Ovary (tissue), 9 donors: ENCODE data around the gene TRIM28. TPM values are rescaled to one million over a fixed set of nuclear protein-coding genes. Genes with fewer than 3 reads are reported as not detected.

Experiments
- DNase-seq, 5 donors: peaks; one replicate each; pipeline ENCODE4 v3.0.0-alpha.2; 2019 to 2020
- H3K27ac ChIP-seq, 2 donors: fragments of 200-600 bp; one replicate each; pipeline versions ENCODE4 v1.5.1 to v1.8.0; 2019 to 2022
- H3K27me3 ChIP-seq: fragments of 200-600 bp; one replicate; pipeline ENCODE4 v1.8.0; 2022
- H3K36me3 ChIP-seq: fragments of 200-600 bp; sonication (generic); one replicate; pipeline ENCODE4 v1.5.1; 2019
- H3K4me1 ChIP-seq: one replicate; pipeline ENCODE4 v1.8.1; 2013; ENCODE audit warnings: mild to moderate bottlenecking, moderate library complexity; ENCODE audit not compliant: insufficient read depth
- H3K4me3 ChIP-seq: fragments of 200-600 bp; sonication (generic); one replicate; pipeline ENCODE4 v1.5.1; 2017
- H3K9me3 ChIP-seq, 2 donors: fragments of 200-600 bp in 1 of 2; sonication (generic) in 1 of 2; one replicate each; pipeline versions ENCODE4 v1.5.1 to v1.8.1; 2013 to 2019; ENCODE audit warnings: mild to moderate bottlenecking in 1 of 2, moderate library complexity in 1 of 2
- EP300 ChIP-seq: sonication (generic); formaldehyde crosslinking; IDR thresholded peaks from one replicate; pipeline ENCODE4 v1.6.1; 2017; ENCODE audit warnings: antibody characterized with exemption
- POLR2A ChIP-seq: fragments of 450-650 bp; IDR thresholded peaks from one replicate; pipeline ENCODE4 v1.6.1; 2017; ENCODE audit warnings: antibody characterized with exemption, mild to moderate bottlenecking, moderate library complexity
- WGBS, 3 donors: extraction: QIAGEN DNeasy Blood & Tissue Kit in 1 of 3; methylation state at CpG; one replicate each; pipeline versions ENCODE4 v1.1.5 to v1.1.7; 2013 to 2017; 5-methylcytosine and 5-hydroxymethylcytosine counted together
- intact Hi-C, 4 donors: fragments of 100-400 bp; cut with DNase I; formaldehyde crosslinking; loops; one replicate each; pipeline versions ENCODE4 v1.11.0 to v1.15.1; 2022 to 2023
- microRNA-seq, 3 donors: library from miRNA; unstranded; fragments of <30 nt; microRNA quantifications; one replicate each; pipeline versions ENCODE4 to v1.2.0, GENCODE V29; 2019 to 2020
- polyA plus RNA-seq, 2 donors: library from polyadenylated mRNA; stranded (reverse); fragments of 200-250 nt in 1 of 2; fragments of 350-450 nt in 1 of 2; fragmentation: Illumina TruSeq in 1 of 2; extraction: RNeasy Lipid Tissue Mini Kit (QIAGEN cat#74804) in 1 of 2; gene quantifications; one replicate each; pipeline ENCODE4 v1.2.3, GENCODE V29; 2013 to 2014
- small RNA-seq: library from RNA; depleted of rRNA; stranded (forward); fragments of <200 nt; gene quantifications from one replicate; pipeline ENCODE3, GENCODE V24; 2016
- total RNA-seq, 7 donors: library from RNA; depleted of rRNA in 2 of 7; stranded (reverse); fragments of >200 nt in 2 of 7; fragmentation: NEBNext Ultra II Directional in 3 of 7; extraction: Animal tissue kit (Norgen Biotek cat#: 25700) in 3 of 7; gene quantifications; one replicate each; pipeline versions ENCODE4 v1.1.0 to v1.2.4, GENCODE V29; 2016 to 2023
- TF ChIP-seq, protein P1 (sequence below), 3 donors: fragments of 450-650 bp in 2 of 3; fragments of 200-600 bp in 1 of 3; IDR thresholded peaks; one replicate each; pipeline versions ENCODE4 v1.5.1 to v1.8.0; 2016 to 2022; ENCODE audit warnings: antibody characterized with exemption in 3 of 3, mild to moderate bottlenecking in 1 of 3
- donor health status: DM: no; HTN: no; CAD: no; lungs with moderate emphysema.
- donor health status: DM: no; HTN: no; CAD: no.
- donor health status: Bipolar disorder and iron deficiency.
- donor health status: DM: yes; HTN: yes; CAD: no.
- donor health status: DM: no; HTN: no; CAD: no.
- donor health status: DM: yes; HTN: yes; CAD: no.

The TRIM28 gene
- total and polyA plus RNA-seq, 9 donors, result 193 to 505 (median 317) TPM

DNA sequence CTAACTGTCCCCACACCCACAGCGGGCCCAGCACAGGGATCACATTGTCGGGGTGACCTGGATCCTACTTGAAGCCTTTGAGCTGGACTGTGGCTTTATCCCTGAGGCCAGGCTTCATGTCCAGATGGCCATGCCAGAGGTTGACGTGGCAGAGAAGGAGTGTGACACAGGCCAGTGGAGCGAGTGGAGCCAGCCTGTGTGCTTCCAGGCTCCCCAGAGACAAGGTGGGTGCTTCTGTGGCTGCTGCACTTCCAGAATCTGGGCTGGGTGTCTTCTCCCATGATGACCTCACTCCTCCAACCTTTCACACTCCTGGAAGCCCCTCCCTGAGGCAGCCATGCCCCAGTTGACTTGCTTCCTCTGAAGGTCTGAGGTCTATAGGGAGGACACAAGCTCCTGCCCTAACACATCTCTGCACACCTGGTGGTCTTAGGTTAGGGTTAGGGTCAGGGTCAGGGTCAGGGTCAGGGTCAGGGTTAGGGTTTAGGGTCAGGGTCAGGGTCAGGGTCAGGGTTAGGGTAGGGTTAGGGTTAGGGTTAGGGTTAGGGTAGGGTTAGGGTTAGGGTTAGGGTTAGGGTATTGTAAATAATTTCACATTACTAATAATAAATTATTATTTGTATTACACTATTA lies 42.4 kb downstream of the TRIM28 start:
- Histone ChIP-seq H3K36me3 (no peaks in the 10 kb centered on the region), H3K27me3 (no peaks in the 10 kb centered on the region), H3K9me3 (no peaks in the 10 kb centered on the region), H3K27ac (no peak overlapping the region), H3K4me3 (no peak overlapping the region), H3K4me1 (peaks cover under 1% of the 10 kb centered on the region)
- peak in 3 of 5 donors; percentile 17 to 33 (median 19) for DNase-seq
- intact Hi-C loops, result no loop called here
- no peak for TF ChIP-seq POLR2A
- TF ChIP-seq EP300, result no peak
- TF ChIP-seq, protein P1, sequence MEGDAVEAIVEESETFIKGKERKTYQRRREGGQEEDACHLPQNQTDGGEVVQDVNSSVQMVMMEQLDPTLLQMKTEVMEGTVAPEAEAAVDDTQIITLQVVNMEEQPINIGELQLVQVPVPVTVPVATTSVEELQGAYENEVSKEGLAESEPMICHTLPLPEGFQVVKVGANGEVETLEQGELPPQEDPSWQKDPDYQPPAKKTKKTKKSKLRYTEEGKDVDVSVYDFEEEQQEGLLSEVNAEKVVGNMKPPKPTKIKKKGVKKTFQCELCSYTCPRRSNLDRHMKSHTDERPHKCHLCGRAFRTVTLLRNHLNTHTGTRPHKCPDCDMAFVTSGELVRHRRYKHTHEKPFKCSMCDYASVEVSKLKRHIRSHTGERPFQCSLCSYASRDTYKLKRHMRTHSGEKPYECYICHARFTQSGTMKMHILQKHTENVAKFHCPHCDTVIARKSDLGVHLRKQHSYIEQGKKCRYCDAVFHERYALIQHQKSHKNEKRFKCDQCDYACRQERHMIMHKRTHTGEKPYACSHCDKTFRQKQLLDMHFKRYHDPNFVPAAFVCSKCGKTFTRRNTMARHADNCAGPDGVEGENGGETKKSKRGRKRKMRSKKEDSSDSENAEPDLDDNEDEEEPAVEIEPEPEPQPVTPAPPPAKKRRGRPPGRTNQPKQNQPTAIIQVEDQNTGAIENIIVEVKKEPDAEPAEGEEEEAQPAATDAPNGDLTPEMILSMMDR (IDR thresholded peaks at IDR 0.05), result no peak
- WGBS, 3 donors, result 96 to 100% (median 98%) methylated on average over 4 of the region's 4 CpGs

Small RNAs within 50 kb of the gene (microRNA-seq; reads per million reads assigned to microRNA genes)
- gene MIR6807, result 0 to 0.79 (median 0.18) reads per million in 3 donors

Small RNAs within 50 kb of the gene (small RNA-seq; reads per million reads assigned to genes)
- gene MIR6807 (not detected), gene RN7SL525P (not detected)

Other genes with a start within 250 kb of the TRIM28 start
- 10 to 100 TPM; 26.9 to 37.6 (median 29.9) TPM for gene ERVK3-1, start 238.7 kb upstream of the TRIM28 start, total RNA-seq
- 10 to 100 TPM; 27.4 to 52.5 TPM for gene ERVK3-1, start 238.7 kb upstream of the TRIM28 start, polyA plus RNA-seq
- gene ZSCAN22, start 217.1 kb upstream of the TRIM28 start, total RNA-seq, result 1 to 10 TPM; 2.2 to 6.1 (median 4.5) TPM
- gene ZSCAN22, start 217.1 kb upstream of the TRIM28 start, polyA plus RNA-seq, result 1 to 10 TPM; 1.1 to 2.3 TPM
- gene A1BG, start 190.6 kb upstream of the TRIM28 start, total RNA-seq, result 10 to 100 TPM in 2 of 7 donors, 1 to 10 TPM in 5; 2.6 to 32.4 (median 4.8) TPM
- gene A1BG, start 190.6 kb upstream of the TRIM28 start, polyA plus RNA-seq, result 10 to 100 TPM in 1 of 2 donors, under 1 TPM in 1; 0.38 to 11.8 TPM
- 1 to 10 TPM; 2.5 to 6.5 (median 3.4) TPM for gene ZNF497, start 181.3 kb upstream of the TRIM28 start, total RNA-seq
- 1 to 10 TPM in 1 of 2 donors, under 1 TPM in 1; 0.30 to 2.2 TPM for gene ZNF497, start 181.3 kb upstream of the TRIM28 start, polyA plus RNA-seq
- 1 to 10 TPM; 1.4 to 3.2 (median 2.7) TPM for gene ZNF837, start 163.0 kb upstream of the TRIM28 start, total RNA-seq
- 1 to 10 TPM in 1 of 2 donors, not detected in 1; 2.3 TPM for gene ZNF837, start 163.0 kb upstream of the TRIM28 start, polyA plus RNA-seq
- gene RPS5, start 156.8 kb upstream of the TRIM28 start, total RNA-seq, result 1,000 to 10,000 TPM; 1,875 to 5,180 (median 2,346) TPM
- 1,000 to 10,000 TPM in 1 of 2 donors, 100 to 1,000 TPM in 1; 715 to 3,775 TPM for gene RPS5, start 156.8 kb upstream of the TRIM28 start, polyA plus RNA-seq
- not detected for gene RNF225, start 148.4 kb upstream of the TRIM28 start, total RNA-seq
- not detected for gene RNF225, start 148.4 kb upstream of the TRIM28 start, polyA plus RNA-seq
- gene ZNF584, start 135.4 kb upstream of the TRIM28 start, total RNA-seq, result 10 to 100 TPM; 12.6 to 24.3 (median 22.0) TPM
- 10 to 100 TPM; 11.0 to 12.0 TPM for gene ZNF584, start 135.4 kb upstream of the TRIM28 start, polyA plus RNA-seq
- gene ZNF132, start 103.9 kb upstream of the TRIM28 start, total RNA-seq, result 10 to 100 TPM in 2 of 7 donors, 1 to 10 TPM in 5; 6.2 to 12.5 (median 8.6) TPM
- 1 to 10 TPM; 3.3 to 5.9 TPM for gene ZNF132, start 103.9 kb upstream of the TRIM28 start, polyA plus RNA-seq
- gene ZNF324B, start 92.4 kb upstream of the TRIM28 start, total RNA-seq, result 10 to 100 TPM in 1 of 7 donors, 1 to 10 TPM in 6; 4.7 to 11.4 (median 8.5) TPM
- 1 to 10 TPM; 4.2 to 4.7 TPM for gene ZNF324B, start 92.4 kb upstream of the TRIM28 start, polyA plus RNA-seq
- gene ZNF324, start 77.0 kb upstream of the TRIM28 start, total RNA-seq, result 10 to 100 TPM; 14.2 to 20.2 (median 18.6) TPM
- gene ZNF324, start 77.0 kb upstream of the TRIM28 start, polyA plus RNA-seq, result 1 to 10 TPM; 3.9 to 8.7 TPM
- 10 to 100 TPM; 16.2 to 20.9 (median 18.6) TPM for gene ZNF446, start 67.7 kb upstream of the TRIM28 start, total RNA-seq
- 10 to 100 TPM in 1 of 2 donors, 1 to 10 TPM in 1; 1.9 to 24.9 TPM for gene ZNF446, start 67.7 kb upstream of the TRIM28 start, polyA plus RNA-seq
- gene SLC27A5, start 32.1 kb upstream of the TRIM28 start, total RNA-seq, result 10 to 100 TPM in 4 of 7 donors, 1 to 10 TPM in 3; 6.5 to 14.8 (median 11.1) TPM
- 10 to 100 TPM in 1 of 2 donors, under 1 TPM in 1; 0.70 to 14.2 TPM for gene SLC27A5, start 32.1 kb upstream of the TRIM28 start, polyA plus RNA-seq
- 10 to 100 TPM in 5 of 7 donors, 1 to 10 TPM in 2; 8.1 to 23.3 (median 17.3) TPM for gene ZBTB45, start 24.3 kb upstream of the TRIM28 start, total RNA-seq
- gene ZBTB45, start 24.3 kb upstream of the TRIM28 start, polyA plus RNA-seq, result 10 to 100 TPM in 1 of 2 donors, 1 to 10 TPM in 1; 1.1 to 11.6 TPM
- gene CHMP2A, start 11.0 kb downstream of the TRIM28 start, total RNA-seq, result 100 to 1,000 TPM in 2 of 7 donors, 10 to 100 TPM in 5; 54.2 to 105 (median 96.1) TPM
- 100 to 1,000 TPM; 137 to 143 TPM for gene CHMP2A, start 11.0 kb downstream of the TRIM28 start, polyA plus RNA-seq
- gene UBE2M, start 14.5 kb downstream of the TRIM28 start, total RNA-seq, result 10 to 100 TPM; 13.8 to 75.0 (median 62.6) TPM
- gene UBE2M, start 14.5 kb downstream of the TRIM28 start, polyA plus RNA-seq, result 100 to 1,000 TPM in 1 of 2 donors, 10 to 100 TPM in 1; 43.8 to 110 TPM
- 10 to 100 TPM; 26.2 to 48.0 (median 30.6) TPM for gene MZF1, start 29.3 kb downstream of the TRIM28 start, total RNA-seq
- 10 to 100 TPM; 10.8 to 32.5 TPM for gene MZF1, start 29.3 kb downstream of the TRIM28 start, polyA plus RNA-seq